ENCODE measurements around the gene ARHGEF17.

The ARHGEF17 gene

DNA sequence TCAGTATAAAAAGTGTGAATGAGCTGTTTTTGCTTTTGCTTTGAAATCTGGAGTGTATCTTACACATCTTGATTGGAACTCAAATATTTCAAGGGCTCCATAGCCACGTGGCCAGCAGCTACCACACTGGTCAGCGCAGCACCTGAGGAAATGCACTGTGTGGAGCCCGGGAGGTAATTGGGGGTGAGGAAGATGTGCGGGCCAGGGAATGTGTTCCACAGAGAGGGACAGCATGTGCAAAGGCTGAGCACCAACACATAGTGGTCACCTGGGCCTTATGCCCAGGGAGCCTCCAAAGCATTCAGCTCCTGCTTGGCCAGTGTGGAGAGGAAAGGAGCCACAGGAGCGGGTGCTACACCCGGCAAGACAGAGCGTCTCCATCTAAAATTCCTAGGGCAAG lies 88.9 kb downstream of the ARHGEF17 start:
- Mint-ChIP-seq H3K27ac (no peak overlapping the region), H3K4me3 (no peak overlapping the region), H3K36me3 (ENCODE audit: low read depth) (no peaks in the 10 kb centered on the region), H3K4me1 (peaks cover 21% of the 10 kb centered on the region), H3K27me3 (ENCODE audit: low read depth) (peaks cover 3% of the 10 kb centered on the region), H3K9me3 (no peaks in the 10 kb centered on the region)
- no peak for TF ChIP-seq CTCF (IDR thresholded peaks at IDR 0.05; ENCODE audit: unreplicated experiment in 3 of 3)

- TF ChIP-seq CTCF (IDR thresholded peaks at IDR 0.05; ENCODE audit: unreplicated experiment in 3 of 3): no peak
Measured at GRCh38 chr11:73397468-73398131, 89.5 kb downstream of the ARHGEF17 start.

GRCh38 chr11:73398132-73398526 lies 90.1 kb downstream of the ARHGEF17 start:
- Mint-ChIP-seq H3K4me1 (peaks cover 21% of the 10 kb centered on the region), H3K9me3 (no peaks in the 10 kb centered on the region), H3K27me3 (ENCODE audit: low read depth) (peaks cover 3% of the 10 kb centered on the region), H3K4me3 (no peak overlapping the region), H3K27ac (no peak overlapping the region), H3K36me3 (ENCODE audit: low read depth) (no peaks in the 10 kb centered on the region)
- no peak for TF ChIP-seq CTCF (IDR thresholded peaks at IDR 0.05; ENCODE audit: unreplicated experiment in 3 of 3)

More at GRCh38 chr11:73397468-73398131, 89.5 kb downstream of the ARHGEF17 start:
- peaks cover 21% of the 10 kb centered on the region for H3K4me1 Mint-ChIP-seq
- H3K27ac Mint-ChIP-seq: no peak overlapping the region
- no peaks in the 10 kb centered on the region for H3K36me3 Mint-ChIP-seq (ENCODE audit: low read depth)
- no peaks in the 10 kb centered on the region for H3K9me3 Mint-ChIP-seq
- H3K4me3 Mint-ChIP-seq: no peak overlapping the region
- peaks cover 3% of the 10 kb centered on the region for H3K27me3 Mint-ChIP-seq (ENCODE audit: low read depth)

GRCh38 chr11:73398721-73399120 lies 90.6 kb downstream of the ARHGEF17 start:
- Mint-ChIP-seq H3K9me3 (no peaks in the 10 kb centered on the region), H3K4me3 (no peak overlapping the region), H3K27ac (no peak overlapping the region), H3K4me1 (peaks cover 17% of the 10 kb centered on the region), H3K36me3 (ENCODE audit: low read depth) (no peaks in the 10 kb centered on the region), H3K27me3 (ENCODE audit: low read depth) (peaks cover 3% of the 10 kb centered on the region)
- no peak for TF ChIP-seq CTCF (IDR thresholded peaks at IDR 0.05; ENCODE audit: unreplicated experiment in 3 of 3)

- Mint-ChIP-seq H3K4me3 (no peak overlapping the region), H3K36me3 (ENCODE audit: low read depth) (peaks cover 2% of the 10 kb centered on the region), H3K4me1 (peaks cover 21% of the 10 kb centered on the region)
Measured at GRCh38 chr11:73399159-73399590, 91.1 kb downstream of the ARHGEF17 start.

More at GRCh38 chr11:73399159-73399590, 91.1 kb downstream of the ARHGEF17 start:
- TF ChIP-seq CTCF (IDR thresholded peaks at IDR 0.05; ENCODE audit: unreplicated experiment in 3 of 3): no peak
- no peak overlapping the region for H3K27ac Mint-ChIP-seq
- H3K27me3 Mint-ChIP-seq (ENCODE audit: low read depth): peaks cover 3% of the 10 kb centered on the region
- H3K9me3 Mint-ChIP-seq: no peaks in the 10 kb centered on the region

Data from nephron (organoid).